GM21825 (cell line): ENCODE results near the gene DCP2.

Source experiments
- ATAC-seq: cut with Tn5 transposase; IDR thresholded peaks from one replicate; pipeline ENCODE4 v1.9.1; 2021; ENCODE audit warnings: mild to moderate bottlenecking, moderate library complexity; ENCODE audit not compliant: unreplicated experiment

The DCP2 gene

GRCh38 chr5:113042491-113043243, 66.1 kb downstream of the DCP2 start:
- ATAC-seq, result no peak

GRCh38 chr5:113043491-113043931, 66.9 kb downstream of the DCP2 start:
- ATAC-seq, result no peak

GRCh38 chr5:113044776-113045465, 68.3 kb downstream of the DCP2 start:
- no peak for ATAC-seq

GRCh38 chr5:113047234-113047633, 70.6 kb downstream of the DCP2 start:
- no peak for ATAC-seq

- ATAC-seq, result peak; percentile 85
Measured at GRCh38 chr5:113047733-113048652, 71.4 kb downstream of the DCP2 start.

- no peak for ATAC-seq
Measured at GRCh38 chr5:113048931-113049330, 72.3 kb downstream of the DCP2 start.

GRCh38 chr5:113050721-113051382, 74.3 kb downstream of the DCP2 start:
- ATAC-seq, result no peak

GRCh38 chr5:113052041-113052795, 75.6 kb downstream of the DCP2 start:
- ATAC-seq, result no peak

- ATAC-seq, result no peak
Measured at GRCh38 chr5:113053511-113053995, 77.0 kb downstream of the DCP2 start.

GRCh38 chr5:113054899-113055298, 78.3 kb downstream of the DCP2 start:
- ATAC-seq, result no peak

GRCh38 chr5:113056988-113057387, 80.4 kb downstream of the DCP2 start:
- no peak for ATAC-seq

- ATAC-seq, result no peak
Measured at GRCh38 chr5:113057557-113057984, 81.0 kb downstream of the DCP2 start.

- no peak for ATAC-seq
Measured at GRCh38 chr5:113058269-113058668, 81.7 kb downstream of the DCP2 start.

GRCh38 chr5:113058706-113059226, 82.2 kb downstream of the DCP2 start:
- no peak for ATAC-seq

GRCh38 chr5:113059232-113060040, 82.8 kb downstream of the DCP2 start:
- ATAC-seq, result no peak

GRCh38 chr5:113060408-113061025, 83.9 kb downstream of the DCP2 start:
- no peak for ATAC-seq

- no peak for ATAC-seq
Measured at GRCh38 chr5:113061846-113062780, 85.5 kb downstream of the DCP2 start.
